Measurements from ENCODE around the gene TSTD1. TPM values are rescaled to one million over a fixed set of nuclear protein-coding genes. Genes with fewer than 3 reads are reported as not detected.

TSTD1 gene
- total and polyA plus RNA-seq, 7 donors: 10.5 to 609 (median 46.4) TPM

- 78 to 89% methylated on average over 41 of the region's 41 CpGs for WGBS, 2 donors
- Histone ChIP-seq H3K36me3 (no peaks in the 10 kb centered on the region), H3K9me3 (no peaks in the 10 kb centered on the region), H3K4me1 (no peaks in the 10 kb centered on the region), H3K4me3 (no peak overlapping the region), H3K27ac (no peak overlapping the region), H3K27me3 (peaks cover 0 to 4% (median 0%) of the 10 kb centered on the region in 3 donors)
- intact Hi-C loops (cut with DNase I): no loop called here
- TF ChIP-seq POLR2AphosphoS5 (IDR thresholded peaks at IDR 0.05) (no peak), POLR2A (IDR thresholded peaks at IDR 0.05) (no peak), CTCF (IDR thresholded peaks at IDR 0.05) (no peak), EP300 (IDR thresholded peaks at IDR 0.05) (no peak)
- no peak for DNase-seq
Observed at GRCh38 chr1:161079436-161080110, 40.8 kb upstream of the TSTD1 start.

GRCh38 chr1:161077426-161077825 lies 38.7 kb upstream of the TSTD1 start:
- H3K4me1 ChIP-seq: no peaks in the 10 kb centered on the region
- no peak overlapping the region for H3K27ac ChIP-seq
- H3K36me3 ChIP-seq: no peaks in the 10 kb centered on the region
- H3K4me3 ChIP-seq: no peak overlapping the region
- peaks cover 0 to 4% (median 0%) of the 10 kb centered on the region in 3 donors for H3K27me3 ChIP-seq
- 86% methylated on average over 9 of the region's 9 CpGs for WGBS, 2 donors
- intact Hi-C loops (cut with DNase I): no loop called here
- DNase-seq: no peak
- TF ChIP-seq EP300 (IDR thresholded peaks at IDR 0.05): no peak
- no peak for TF ChIP-seq POLR2A (IDR thresholded peaks at IDR 0.05)
- no peak for TF ChIP-seq CTCF (IDR thresholded peaks at IDR 0.05)
- TF ChIP-seq POLR2AphosphoS5 (IDR thresholded peaks at IDR 0.05): no peak
- no peaks in the 10 kb centered on the region for H3K9me3 ChIP-seq

GRCh38 chr1:161076410-161076809 lies 37.6 kb upstream of the TSTD1 start:
- no peaks in the 10 kb centered on the region for H3K9me3 ChIP-seq
- no peak for DNase-seq
- TF ChIP-seq CTCF (IDR thresholded peaks at IDR 0.05) (no peak), POLR2AphosphoS5 (IDR thresholded peaks at IDR 0.05) (no peak), POLR2A (IDR thresholded peaks at IDR 0.05) (no peak)
- intact Hi-C loops (cut with DNase I): no loop called here
- no peak overlapping the region for H3K4me3 ChIP-seq
- H3K4me1 ChIP-seq: no peaks in the 10 kb centered on the region
- H3K27me3 ChIP-seq: peaks cover 0 to 4% (median 0%) of the 10 kb centered on the region in 3 donors
- H3K27ac ChIP-seq: no peak overlapping the region
- H3K36me3 ChIP-seq: no peaks in the 10 kb centered on the region

- Histone ChIP-seq H3K36me3 (no peaks in the 10 kb centered on the region), H3K27ac (no peak overlapping the region), H3K9me3 (no peaks in the 10 kb centered on the region), H3K4me1 (no peaks in the 10 kb centered on the region), H3K27me3 (peaks cover 0 to 4% (median 0%) of the 10 kb centered on the region in 3 donors), H3K4me3 (no peak overlapping the region)
- TF ChIP-seq EP300 (IDR thresholded peaks at IDR 0.05): no peak
- TF ChIP-seq POLR2A (IDR thresholded peaks at IDR 0.05): no peak
- no peak for TF ChIP-seq POLR2AphosphoS5 (IDR thresholded peaks at IDR 0.05)
- no peak for TF ChIP-seq CTCF (IDR thresholded peaks at IDR 0.05)
- 81 to 88% methylated on average over 12 of the region's 12 CpGs for WGBS, 2 donors
- DNase-seq: no peak
- intact Hi-C loops (cut with DNase I): no loop called here
Observed at GRCh38 chr1:161074676-161075368, 36.1 kb upstream of the TSTD1 start.
